ENCODE measurements around the gene SAFB2. TPM values are rescaled to one million over a fixed set of nuclear protein-coding genes. Genes with fewer than 3 reads are reported as not detected.

The SAFB2 gene
- total RNA-seq, result 17.6 and 20.5 TPM in 2 replicates

GRCh38 chr19:5622465-5623396, at the start of gene SAFB2, which contains the start of gene SAFB:
SAFB2 (minus strand) TSS chr19:5622776; CDS start chr19:5622715, 61 bp downstream.
SAFB (plus strand) TSS chr19:5623083; CDS start chr19:5623206, 123 bp downstream.
- H3K4me3 ChIP-seq (ENCODE audit: low read depth, low read length), result peak within 1 kb of the TSS; percentile 97
- DNase-seq (ENCODE audit: low read depth), result peak; percentile 83
- TF ChIP-seq, protein P1, sequence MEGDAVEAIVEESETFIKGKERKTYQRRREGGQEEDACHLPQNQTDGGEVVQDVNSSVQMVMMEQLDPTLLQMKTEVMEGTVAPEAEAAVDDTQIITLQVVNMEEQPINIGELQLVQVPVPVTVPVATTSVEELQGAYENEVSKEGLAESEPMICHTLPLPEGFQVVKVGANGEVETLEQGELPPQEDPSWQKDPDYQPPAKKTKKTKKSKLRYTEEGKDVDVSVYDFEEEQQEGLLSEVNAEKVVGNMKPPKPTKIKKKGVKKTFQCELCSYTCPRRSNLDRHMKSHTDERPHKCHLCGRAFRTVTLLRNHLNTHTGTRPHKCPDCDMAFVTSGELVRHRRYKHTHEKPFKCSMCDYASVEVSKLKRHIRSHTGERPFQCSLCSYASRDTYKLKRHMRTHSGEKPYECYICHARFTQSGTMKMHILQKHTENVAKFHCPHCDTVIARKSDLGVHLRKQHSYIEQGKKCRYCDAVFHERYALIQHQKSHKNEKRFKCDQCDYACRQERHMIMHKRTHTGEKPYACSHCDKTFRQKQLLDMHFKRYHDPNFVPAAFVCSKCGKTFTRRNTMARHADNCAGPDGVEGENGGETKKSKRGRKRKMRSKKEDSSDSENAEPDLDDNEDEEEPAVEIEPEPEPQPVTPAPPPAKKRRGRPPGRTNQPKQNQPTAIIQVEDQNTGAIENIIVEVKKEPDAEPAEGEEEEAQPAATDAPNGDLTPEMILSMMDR (conservative IDR thresholded peaks at IDR 0.05; ENCODE audit: low read depth, low read length), result no peak

- DNase-seq (ENCODE audit: low read depth), result no peak
- no peak overlapping the region for H3K4me3 ChIP-seq (ENCODE audit: low read depth, low read length)
- TF ChIP-seq, protein P1 (conservative IDR thresholded peaks at IDR 0.05; ENCODE audit: low read depth, low read length), result no peak
Measured at GRCh38 chr19:5671600-5671999, 49.0 kb upstream of the SAFB2 start.

GRCh38 chr19:5669212-5669611, 46.6 kb upstream of the SAFB2 start:
- TF ChIP-seq, protein P1 (conservative IDR thresholded peaks at IDR 0.05; ENCODE audit: low read depth, low read length), result no peak
- no peak overlapping the region for H3K4me3 ChIP-seq (ENCODE audit: low read depth, low read length)
- no peak for DNase-seq (ENCODE audit: low read depth)

DNA sequence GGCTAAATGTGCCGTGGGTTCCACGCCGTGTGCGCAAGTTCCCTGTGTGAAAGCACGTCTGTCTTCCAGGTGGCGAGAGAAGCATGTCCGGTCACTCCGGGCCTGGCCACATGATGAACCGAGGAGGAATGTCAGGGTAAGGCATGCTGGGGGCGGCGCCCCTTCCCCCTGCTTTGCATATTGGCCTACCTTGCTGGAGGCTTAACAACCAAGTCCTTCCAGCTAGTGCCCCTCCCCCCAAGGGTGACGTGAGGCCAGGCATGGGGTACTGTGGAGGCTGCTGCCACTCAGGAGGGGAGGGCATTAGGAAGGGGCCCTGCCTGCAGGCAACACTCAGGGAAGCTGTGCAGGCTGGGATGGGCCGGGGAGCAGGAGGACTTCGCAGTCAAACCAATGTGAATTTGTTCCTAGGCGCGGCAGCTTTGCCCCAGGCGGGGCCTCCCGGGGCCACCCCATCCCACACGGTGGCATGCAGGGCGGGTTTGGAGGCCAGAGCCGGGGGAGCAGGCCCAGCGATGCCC, 45.2 kb upstream of the SAFB2 start:
- no peak for DNase-seq (ENCODE audit: low read depth)
- TF ChIP-seq, protein P1 (conservative IDR thresholded peaks at IDR 0.05; ENCODE audit: low read depth, low read length), result no peak

GRCh38 chr19:5666921-5667610, 44.5 kb upstream of the SAFB2 start:
- TF ChIP-seq, protein P1 (conservative IDR thresholded peaks at IDR 0.05; ENCODE audit: low read depth, low read length), result no peak
- no peak for DNase-seq (ENCODE audit: low read depth)
- no peak overlapping the region for H3K4me3 ChIP-seq (ENCODE audit: low read depth, low read length)

More for the DNA sequence above, 45.2 kb upstream of the SAFB2 start:
- no peak overlapping the region for H3K4me3 ChIP-seq (ENCODE audit: low read depth, low read length)

DNA sequence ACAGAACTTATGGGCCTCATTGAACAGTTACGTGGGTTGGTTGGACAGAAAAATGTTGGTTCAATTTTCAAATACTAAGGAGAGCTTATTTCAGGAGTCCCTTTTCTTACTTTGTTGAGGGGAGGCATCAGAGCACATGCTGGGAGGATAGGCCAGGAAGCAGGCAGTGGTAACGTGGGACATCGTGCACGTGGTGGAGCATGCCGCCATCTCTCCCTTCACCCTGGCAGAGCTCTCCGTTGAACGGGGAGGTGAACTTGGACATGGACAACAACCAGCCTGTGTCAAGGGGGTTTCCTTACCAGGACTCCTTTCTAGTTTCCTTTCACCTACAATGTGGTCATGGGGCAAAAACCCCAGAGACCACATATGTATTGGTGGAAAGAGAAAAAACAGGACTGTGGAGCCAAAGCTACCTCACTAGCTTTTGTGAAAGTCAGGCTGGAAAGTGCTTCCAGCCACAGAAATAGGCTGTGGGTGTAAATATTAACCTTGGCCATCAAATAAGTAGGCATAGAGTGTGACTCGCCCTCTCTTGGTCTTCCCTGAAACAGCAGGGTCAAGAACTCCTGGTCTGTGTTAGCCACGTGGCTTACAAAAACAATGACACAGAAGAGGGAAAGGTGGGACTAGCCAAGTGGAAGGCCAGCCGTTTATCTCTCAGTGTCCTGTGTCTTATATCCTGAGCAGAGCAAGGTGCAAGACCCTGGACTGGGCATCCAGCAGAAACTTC, 43.4 kb upstream of the SAFB2 start:
- TF ChIP-seq, protein P1 (conservative IDR thresholded peaks at IDR 0.05; ENCODE audit: low read depth, low read length), result peak; percentile 58
- no peak overlapping the region for H3K4me3 ChIP-seq (ENCODE audit: low read depth, low read length)
- peak; percentile 79 for DNase-seq (ENCODE audit: low read depth)
